GM19193 (cell line): Measurements from ENCODE around the gene ERC2.

ENCODE experiments used
- POLR2A ChIP-seq: IDR thresholded peaks from 4 replicates; pipeline ENCODE4 v1.6.1; 2011; ENCODE audit not compliant: insufficient read depth, insufficient read length; ENCODE audit errors: extremely low read depth

Gene ERC2

DNA sequence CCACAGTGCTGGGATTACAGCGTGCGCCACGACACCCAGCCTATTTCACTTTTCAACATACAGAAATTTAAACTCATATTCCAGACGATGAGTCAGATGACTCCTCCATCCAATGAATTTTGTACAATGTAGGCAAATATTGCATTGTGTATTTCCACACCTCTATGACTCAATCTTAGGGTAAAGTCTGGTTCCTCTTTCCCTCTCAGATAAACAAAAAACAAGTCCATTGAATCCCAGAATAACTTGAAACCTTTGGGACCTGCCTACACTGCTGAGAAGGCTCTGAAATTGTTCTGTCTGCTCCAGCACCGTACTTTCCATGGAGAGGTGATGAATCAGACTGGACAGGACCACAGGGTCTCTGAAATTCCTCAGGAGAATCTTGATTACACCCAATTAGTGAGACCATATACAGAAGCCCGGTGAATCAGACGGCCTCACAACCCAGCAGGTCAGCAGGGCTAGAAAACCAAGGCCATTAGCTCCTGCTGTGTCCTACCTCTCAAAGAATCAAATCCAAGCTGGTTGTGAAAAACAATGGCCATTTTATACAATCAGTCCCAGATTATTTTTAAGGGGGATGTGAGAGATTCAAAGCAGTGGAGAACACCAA is 112.6 kb downstream of the ERC2 start:
- no peak for TF ChIP-seq POLR2A

DNA sequence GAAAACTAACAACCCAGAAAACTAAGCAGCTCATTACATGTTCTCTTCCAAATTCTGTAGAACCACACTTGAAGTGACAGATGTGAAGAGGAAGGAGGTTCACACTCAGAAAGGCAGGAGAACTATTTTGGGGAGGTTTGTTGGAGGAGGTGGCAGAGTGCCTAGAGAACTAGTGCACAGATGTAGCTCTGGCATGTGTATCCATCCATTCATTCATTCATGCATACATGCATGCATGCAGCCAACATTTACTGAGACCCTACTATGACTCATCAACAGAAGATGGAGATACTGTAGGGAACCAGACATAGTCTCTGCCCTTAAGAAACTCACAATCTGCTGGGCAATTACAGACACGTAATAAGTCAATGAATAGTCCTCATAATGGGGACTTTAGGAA is 116.7 kb downstream of the ERC2 start:
- TF ChIP-seq POLR2A = no peak

DNA sequence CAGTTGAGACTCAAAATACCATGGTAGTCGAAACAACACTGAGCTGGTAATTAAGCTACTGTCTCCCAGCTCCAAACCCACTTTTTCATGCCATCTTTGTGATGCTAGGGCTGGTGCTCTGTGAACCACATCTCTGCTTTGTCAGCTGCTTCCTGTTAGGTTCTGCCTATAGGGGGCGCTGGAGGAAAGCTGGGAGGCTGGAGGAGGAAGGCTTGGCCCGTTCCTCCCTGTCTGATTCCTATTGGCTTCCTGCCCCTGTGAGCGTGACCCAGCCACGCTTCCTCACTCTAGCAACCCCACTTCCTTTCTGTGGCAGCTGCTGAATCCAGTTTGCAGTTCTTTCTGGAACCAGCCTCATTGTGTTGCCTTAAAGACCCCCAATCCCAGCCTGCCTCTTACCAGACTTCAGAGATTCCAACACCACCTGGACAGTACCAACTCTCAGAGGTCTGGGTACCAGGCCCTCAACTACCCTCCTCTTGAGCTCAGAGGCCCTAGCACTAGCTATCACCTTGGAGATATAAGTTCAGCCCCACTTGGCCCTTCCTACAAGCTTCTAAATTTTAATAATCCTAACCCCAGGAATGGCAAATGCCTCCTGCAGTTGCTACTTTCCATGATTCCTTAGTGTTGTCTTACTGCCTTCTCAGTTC is 120.9 kb downstream of the ERC2 start:
- TF ChIP-seq POLR2A = no peak

DNA sequence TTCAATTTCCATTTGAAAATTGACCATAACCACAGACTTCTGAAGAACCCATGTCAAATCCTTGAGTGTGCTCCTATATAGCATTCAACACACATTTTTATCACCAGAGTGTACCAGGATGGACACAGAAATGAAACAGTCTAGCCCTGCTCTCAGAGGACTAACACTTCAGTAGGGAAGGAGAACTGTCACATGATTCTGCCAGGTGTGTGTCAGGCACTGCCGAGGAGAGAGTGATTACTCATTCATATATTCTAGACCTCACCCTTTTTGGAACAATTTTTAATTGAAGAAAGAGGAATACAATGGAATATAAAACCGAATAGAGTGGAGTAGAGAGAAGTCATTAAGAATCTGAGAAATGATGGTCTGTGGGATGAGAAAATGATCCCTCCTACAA is 125.8 kb downstream of the ERC2 start:
- no peak for TF ChIP-seq POLR2A

DNA sequence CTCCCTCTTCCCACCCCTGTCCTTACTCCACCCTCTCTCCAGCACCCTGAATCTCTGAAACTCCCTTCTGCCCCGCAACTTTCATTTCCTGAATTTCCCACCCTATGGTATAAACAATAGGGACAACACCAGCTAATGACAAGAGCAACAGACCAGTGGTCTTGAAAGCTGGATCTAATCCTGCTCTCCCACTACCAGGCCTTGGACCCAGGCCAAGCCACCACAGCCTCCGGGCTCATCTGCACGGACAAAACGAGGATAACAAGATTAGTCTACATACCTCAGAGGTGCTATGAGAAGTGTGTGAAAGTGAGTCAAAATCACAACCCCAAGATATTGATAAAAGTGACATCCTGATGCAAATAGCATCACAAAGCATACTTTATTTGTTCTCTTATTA is 128.6 kb downstream of the ERC2 start:
- TF ChIP-seq POLR2A = no peak

DNA sequence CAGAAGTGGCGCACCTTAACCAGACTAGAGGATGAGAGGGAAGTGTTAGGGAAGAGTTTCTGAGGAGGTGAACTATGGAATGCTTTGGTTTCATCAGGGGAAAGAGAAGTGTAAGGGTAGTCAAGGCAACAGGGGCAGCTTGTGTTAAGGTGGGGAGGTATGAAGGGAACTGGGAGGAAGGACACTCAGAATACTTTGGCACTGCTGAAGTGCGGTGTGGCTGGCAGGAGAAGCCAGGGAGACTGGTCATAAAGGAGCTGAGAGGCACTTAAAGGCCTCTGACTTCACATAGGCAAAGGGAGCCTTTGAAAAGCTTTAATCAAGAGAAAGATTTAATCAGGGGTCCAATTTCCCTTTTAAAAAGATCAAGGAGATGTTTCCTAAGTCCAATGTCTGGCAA is 129.0 kb downstream of the ERC2 start:
- TF ChIP-seq POLR2A = no peak

DNA sequence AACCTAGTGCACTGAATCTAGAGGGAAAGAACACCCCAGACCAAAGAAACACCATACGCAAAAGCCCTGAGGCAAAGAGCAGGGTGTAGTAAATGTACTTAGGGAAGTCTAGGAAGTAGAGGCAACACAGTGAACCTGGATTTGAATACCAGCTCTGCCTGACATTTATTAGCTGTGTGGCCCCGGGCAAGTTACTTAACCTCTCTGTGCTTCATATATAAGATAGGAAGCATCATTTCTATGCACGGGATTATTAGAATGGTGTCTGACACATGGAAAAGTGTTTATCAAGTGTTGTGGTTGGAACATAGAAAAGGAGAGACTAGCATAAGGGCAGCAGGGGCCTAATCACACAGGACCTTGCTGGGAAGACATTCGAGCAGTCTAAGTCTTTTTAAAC is 132.2 kb downstream of the ERC2 start:
- no peak for TF ChIP-seq POLR2A

DNA sequence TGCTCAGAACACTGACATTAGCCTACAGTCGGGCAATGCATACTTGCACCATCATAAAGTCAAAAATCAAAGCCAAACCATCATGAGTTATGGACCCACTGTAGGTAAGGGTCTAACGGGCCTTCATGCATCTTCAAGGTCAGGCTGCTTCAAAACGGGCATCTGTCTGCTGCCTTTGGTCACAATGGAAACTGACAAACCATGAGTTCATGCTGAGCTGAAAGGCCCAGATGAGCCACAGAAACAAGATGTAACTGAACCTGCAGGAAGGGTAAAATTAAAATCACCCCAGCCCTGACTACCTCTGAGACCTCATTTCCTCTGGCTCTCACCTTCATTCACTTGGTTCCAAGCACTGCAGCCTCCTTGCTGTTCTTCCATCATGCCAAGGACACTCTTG is 143.8 kb downstream of the ERC2 start:
- TF ChIP-seq POLR2A = no peak

DNA sequence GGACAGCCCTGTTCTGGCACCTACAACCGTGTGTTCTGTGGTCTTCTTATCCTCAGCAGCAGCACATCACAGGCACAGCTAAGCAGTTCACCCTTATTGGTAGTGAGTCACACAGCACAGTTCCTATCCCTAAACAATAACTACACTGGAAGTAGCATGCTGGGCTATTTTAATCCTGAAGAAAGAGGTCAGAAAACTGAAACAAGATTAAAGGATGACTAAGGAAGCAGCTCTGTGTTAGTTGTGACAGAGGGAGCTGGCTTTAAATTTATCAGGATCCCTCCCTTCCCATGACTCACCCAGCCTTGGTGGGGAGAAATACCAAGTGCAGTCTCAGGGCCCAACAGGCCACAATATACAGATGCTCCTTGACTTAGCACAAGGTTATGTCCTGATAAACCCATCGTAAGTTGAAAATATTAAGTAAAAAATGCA is 144.3 kb downstream of the ERC2 start:
- no peak for TF ChIP-seq POLR2A

DNA sequence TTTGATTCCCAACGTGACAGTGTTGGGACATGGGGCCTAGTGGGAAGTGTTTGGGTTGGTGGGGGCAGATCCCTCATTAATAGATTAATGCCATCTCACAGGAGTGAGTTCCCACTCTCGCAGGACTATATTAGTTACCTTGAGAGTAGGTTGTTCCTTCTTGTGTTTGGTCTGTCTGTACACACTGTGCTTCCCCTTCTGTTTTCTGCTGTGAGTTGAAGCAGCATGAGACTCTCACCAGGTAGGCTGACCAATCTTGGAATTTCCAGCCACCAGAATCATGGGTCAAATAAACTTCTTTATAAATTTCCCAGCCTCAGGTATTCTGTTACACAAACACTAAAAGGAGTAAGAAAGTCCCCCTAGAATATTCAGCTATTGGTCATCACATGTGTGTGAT is 145.4 kb downstream of the ERC2 start:
- TF ChIP-seq POLR2A = no peak

DNA sequence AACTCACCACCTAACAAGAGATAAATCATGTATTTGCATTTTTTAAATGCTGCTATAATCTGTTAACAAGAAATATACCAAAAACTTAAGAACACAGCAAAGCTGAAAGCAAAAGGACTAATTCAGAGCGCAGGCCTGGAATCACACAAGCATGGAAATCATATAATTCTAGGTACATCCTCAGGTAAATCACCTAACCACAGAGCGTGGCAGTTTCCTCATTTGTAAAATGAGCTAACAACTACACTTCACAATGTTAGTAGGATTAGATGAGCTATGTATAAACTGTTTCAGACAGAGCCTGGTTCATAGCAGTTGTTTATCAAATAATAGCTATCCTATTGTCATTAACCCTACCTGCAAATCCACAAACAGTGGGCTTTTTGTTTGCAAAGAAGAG is 146.4 kb downstream of the ERC2 start:
- no peak for TF ChIP-seq POLR2A

DNA sequence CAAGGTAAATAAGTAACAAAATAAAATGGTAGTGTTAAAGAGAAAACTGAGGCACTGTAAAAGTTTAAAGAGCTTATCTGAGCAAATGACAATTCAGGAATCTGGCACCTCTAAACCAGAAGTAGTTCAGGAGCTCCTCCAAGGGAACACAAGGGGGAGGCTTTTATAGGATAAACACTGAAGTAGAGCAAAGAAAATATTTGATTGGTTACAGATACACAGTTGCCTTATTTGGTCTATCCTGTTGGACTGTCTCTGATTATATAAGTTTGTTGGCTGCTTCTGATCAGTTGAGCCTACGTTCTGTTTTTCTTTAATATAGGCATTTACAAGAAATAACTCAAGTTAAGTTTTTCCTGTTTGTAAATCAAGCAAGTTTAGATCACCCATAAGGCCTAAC is 146.9 kb downstream of the ERC2 start:
- no peak for TF ChIP-seq POLR2A

DNA sequence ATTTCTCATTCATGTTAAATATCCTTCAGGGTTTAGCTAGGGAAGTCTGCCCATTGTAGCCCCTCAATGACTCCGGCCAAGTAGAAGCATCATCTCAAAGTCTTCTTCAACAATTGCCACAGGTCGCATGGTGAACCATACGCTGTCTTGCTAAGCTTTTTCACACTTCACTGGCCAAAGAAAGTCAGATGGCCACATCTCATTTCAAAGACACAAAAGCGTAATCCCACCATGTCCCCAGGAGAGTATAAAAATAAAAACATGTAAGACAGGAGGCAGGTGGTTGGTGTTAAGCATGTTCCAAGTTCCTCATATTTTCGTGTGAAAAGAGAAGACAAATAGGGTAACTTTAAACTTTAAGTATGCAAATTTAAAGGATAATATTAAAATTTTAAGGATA is 147.4 kb downstream of the ERC2 start:
- no peak for TF ChIP-seq POLR2A

DNA sequence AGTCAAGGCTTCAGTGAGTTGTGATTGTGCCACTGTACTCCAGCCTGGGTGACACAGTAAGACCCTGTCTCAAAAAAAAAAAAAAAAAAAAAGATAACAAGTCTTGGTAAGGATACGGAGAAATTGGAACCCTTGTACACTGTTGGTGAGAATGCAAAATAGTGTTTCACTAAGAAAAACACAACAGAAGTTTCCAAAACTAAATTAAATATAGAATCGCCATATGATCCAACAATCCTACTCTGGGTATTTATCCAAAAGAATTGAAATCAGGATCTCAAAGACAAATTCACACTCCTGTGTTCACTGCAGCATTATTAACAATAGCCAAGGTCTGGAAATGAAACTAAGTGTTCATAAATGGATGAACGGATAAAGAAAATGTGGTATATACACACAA is 149.4 kb downstream of the ERC2 start:
- TF ChIP-seq POLR2A = no peak

DNA sequence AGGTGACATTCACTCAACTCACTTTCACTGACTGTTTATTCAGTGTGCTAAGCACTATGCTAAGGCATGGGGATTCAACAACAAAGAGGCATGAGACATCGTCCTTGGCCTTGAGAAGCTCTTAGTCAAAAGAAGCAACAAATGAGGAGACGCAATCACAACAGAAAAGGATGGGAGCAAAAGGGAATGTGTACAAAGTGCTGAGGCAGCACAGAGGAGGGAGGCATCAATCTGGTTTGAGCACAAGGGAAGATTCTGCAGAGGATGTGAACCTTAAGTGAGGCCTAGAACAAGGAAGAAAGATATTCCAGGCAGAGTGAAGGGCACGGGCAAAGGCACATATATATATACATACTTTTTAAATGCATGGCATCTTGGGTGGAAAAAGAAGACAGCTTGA is 151.3 kb downstream of the ERC2 start:
- no peak for TF ChIP-seq POLR2A

DNA sequence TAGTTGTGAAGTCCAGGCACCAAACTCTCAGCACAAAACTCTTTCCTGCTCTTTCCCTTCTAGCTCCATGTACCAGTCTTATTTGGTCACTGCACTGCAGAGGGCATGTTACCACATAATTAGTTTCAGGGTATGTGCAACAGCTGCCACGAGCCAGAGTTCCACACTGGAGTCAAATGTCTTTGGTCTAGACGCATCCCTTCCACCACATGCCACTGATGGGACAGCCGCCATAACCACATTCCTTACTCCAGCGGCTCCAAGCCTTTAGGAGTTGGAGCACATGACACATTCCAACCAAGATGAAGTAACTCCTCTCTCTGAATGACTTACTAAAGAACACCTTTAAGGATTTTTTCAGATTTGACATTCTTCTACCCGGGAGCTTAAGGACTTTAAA is 153.4 kb downstream of the ERC2 start:
- TF ChIP-seq POLR2A = no peak

DNA sequence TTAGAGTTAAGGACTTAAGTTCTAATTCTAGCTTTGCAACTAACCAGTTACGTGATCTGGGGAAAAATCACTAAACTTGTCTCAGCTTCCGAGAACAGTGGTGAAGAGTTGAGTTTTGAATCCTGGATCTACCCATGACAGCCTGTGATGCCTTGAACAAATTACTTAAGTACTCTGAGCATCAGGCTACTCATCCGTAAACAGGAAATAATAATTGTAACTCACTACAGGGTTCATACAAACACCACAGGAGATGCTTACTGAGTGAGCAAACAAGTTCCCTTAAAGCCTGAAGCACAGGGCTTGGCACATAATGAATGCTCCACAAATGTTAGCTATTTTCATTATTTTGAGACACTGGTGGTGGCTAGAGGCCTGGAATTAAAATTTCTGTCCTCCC is 158.8 kb downstream of the ERC2 start:
- no peak for TF ChIP-seq POLR2A
